HG02852 (cell line): ENCODE data around the gene RGS7.
A peak's percentile ranks its signal among the peaks of the same experiment; 100 is the strongest.
"Not testable (repeated sequence)": the region's sequence is repeated elsewhere in the genome, so short reads cannot be mapped to it uniquely, and the experiment has no call there.

Experiments
- ATAC-seq: cut with Tn5 transposase; IDR thresholded peaks from one replicate; pipeline ENCODE4 v1.9.1; 2021; ENCODE audit warnings: mild to moderate bottlenecking, moderate library complexity; ENCODE audit not compliant: unreplicated experiment

The RGS7 gene

GRCh38 chr1:240758777-240759176, 598.2 kb downstream of the RGS7 start:
- not testable (repeated sequence) for ATAC-seq

- no peak for ATAC-seq
These were observed 598.7 kb downstream of the RGS7 start for GRCh38 chr1:240758296-240758695.

- no peak for ATAC-seq
These were observed 609.1 kb downstream of the RGS7 start for GRCh38 chr1:240747907-240748306.

- no peak for ATAC-seq
These were observed 613.3 kb downstream of the RGS7 start for GRCh38 chr1:240743705-240744104.

GRCh38 chr1:240739754-240740153, 617.3 kb downstream of the RGS7 start:
- ATAC-seq = no peak

- no peak for ATAC-seq
These were observed 617.9 kb downstream of the RGS7 start for GRCh38 chr1:240739139-240739538.

- no peak for ATAC-seq
These were observed 619.2 kb downstream of the RGS7 start for GRCh38 chr1:240737766-240738265.

- ATAC-seq = no peak
These were observed 619.7 kb downstream of the RGS7 start for GRCh38 chr1:240737298-240737697.

GRCh38 chr1:240734705-240735104, 622.3 kb downstream of the RGS7 start:
- not testable (repeated sequence) for ATAC-seq

GRCh38 chr1:240734001-240734400, 623.0 kb downstream of the RGS7 start:
- no peak for ATAC-seq

GRCh38 chr1:240732390-240732789, 624.6 kb downstream of the RGS7 start:
- ATAC-seq = peak; percentile 85
